Amygdala (tissue), 56 donors: ENCODE results near the gene GJA5.
"Not testable (repeated sequence)": the region's sequence is repeated elsewhere in the genome, so short reads cannot be mapped to it uniquely, and the experiment has no call there.

Source experiments
- DNase-seq, 56 donors: peaks; one replicate each; lab custom pipeline; 2025; lab: John Stamatoyannopoulos, UW

The GJA5 gene

GRCh38 chr1:147734291-147734841 is 26.0 kb downstream of the GJA5 start:
- not testable (repeated sequence) for DNase-seq

GRCh38 chr1:147729315-147729714 is 31.1 kb downstream of the GJA5 start:
- no peak for DNase-seq

- no peak for DNase-seq
Observed at GRCh38 chr1:147726168-147726567, 34.2 kb downstream of the GJA5 start.

- no peak for DNase-seq
Observed at GRCh38 chr1:147725685-147726084, 34.7 kb downstream of the GJA5 start.

- DNase-seq = peak in 4 of 56 donors; percentile 0 to 5 (median 4)
Observed at GRCh38 chr1:147723691-147724323, 36.6 kb downstream of the GJA5 start.

GRCh38 chr1:147722124-147722523 is 38.3 kb downstream of the GJA5 start:
- DNase-seq = no peak

- DNase-seq = no peak
Observed at GRCh38 chr1:147721716-147722115, 38.7 kb downstream of the GJA5 start.

GRCh38 chr1:147720557-147720956 is 39.8 kb downstream of the GJA5 start:
- DNase-seq = no peak

GRCh38 chr1:147719711-147720225 is 40.6 kb downstream of the GJA5 start:
- DNase-seq = no peak

- no peak for DNase-seq
Observed at GRCh38 chr1:147719029-147719698, 41.2 kb downstream of the GJA5 start.

- DNase-seq = no peak
Observed at GRCh38 chr1:147717706-147718097, 42.7 kb downstream of the GJA5 start.

GRCh38 chr1:147717051-147717705 is 43.2 kb downstream of the GJA5 start:
- DNase-seq = no peak

GRCh38 chr1:147712605-147713004 is 47.8 kb downstream of the GJA5 start:
- DNase-seq = no peak
